Activated CD8-positive, alpha-beta memory T cell treated with anti-CD3 and anti-CD28 coated beads for 1 hour (primary cell): Measurements from ENCODE around the gene KCNAB1.
"Not testable (repeated sequence)": the region's sequence is repeated elsewhere in the genome, so short reads cannot be mapped to it uniquely, and the experiment has no call there.

ENCODE experiments used
- DNase-seq, 2 donors: peaks; one replicate each; pipeline ENCODE4 v3.0.0-alpha.2; 2020; ENCODE audit warnings: low read depth in 1 of 2; ENCODE audit errors: extremely low read depth in 1 of 2

The KCNAB1 gene

GRCh38 chr3:156554842-156555687, 434.7 kb downstream of the KCNAB1 start, which contains the start of gene SSR3:
Gene SSR3, minus strand, starts transcription at chr3:156555117. Its CDS starts 28 bp downstream, at chr3:156555089.
- peak; percentile 92 to 97 for DNase-seq

- DNase-seq, result no peak
Measured at GRCh38 chr3:156558389-156558788, 438.0 kb downstream of the KCNAB1 start.

GRCh38 chr3:156559321-156559720, 438.9 kb downstream of the KCNAB1 start:
- DNase-seq, result no peak

DNA sequence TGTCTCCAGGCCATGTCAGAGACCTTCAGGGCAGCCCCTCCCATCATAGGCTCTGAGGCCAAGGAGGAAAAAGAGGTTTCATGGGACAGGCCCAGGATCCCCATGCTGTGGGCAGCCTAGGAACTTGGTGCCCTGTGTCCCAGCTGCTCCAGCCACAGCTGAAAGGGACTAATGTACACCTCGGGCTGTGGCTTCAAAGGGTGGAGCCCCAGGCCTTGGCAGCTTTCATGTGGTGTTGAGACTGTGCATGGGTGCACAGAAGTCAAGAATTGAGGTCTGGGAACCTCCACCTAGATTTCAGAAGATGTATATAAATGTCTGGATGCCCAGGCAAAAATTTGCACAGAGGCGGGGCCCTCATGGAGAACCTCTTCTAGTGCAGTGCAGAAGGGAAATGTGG, 441.2 kb downstream of the KCNAB1 start:
- no peak for DNase-seq

- not testable (repeated sequence) for DNase-seq
Measured at GRCh38 chr3:156562486-156562885, 442.1 kb downstream of the KCNAB1 start.

DNA sequence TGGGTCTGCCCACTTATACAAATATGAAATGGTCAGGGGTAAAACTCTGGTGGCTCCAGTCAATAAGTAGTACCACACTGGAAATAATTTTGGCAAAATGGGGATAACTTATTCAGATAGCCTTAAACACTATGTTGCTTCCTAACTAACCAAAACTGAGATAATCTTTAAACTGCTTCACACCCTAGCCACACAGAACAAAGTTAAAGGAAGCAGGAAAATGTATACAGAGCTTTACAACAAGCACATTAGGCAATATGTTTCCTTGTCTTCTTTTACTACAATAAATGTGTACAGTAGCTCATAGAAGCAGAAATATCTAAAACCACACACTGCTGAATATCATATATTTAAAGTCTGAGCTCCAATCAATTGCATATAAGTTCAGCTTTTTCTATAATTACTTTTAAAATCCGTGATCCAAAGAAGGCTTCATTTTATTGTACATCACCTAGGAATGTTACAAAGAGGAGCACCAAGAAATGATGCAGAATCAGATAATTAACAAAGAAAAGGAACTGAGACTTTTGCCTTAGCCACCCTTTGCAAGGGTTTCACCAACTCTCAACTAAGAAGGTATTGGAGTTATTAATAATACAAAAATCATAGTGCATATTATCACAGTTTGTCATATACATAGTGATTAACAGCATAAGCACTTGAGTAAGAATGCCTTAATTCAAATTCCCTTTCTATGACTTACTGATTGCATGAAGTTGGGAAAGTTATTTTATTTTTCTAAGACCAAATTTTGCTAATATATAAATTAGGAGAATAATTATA, 443.7 kb downstream of the KCNAB1 start:
- no peak for DNase-seq

DNA sequence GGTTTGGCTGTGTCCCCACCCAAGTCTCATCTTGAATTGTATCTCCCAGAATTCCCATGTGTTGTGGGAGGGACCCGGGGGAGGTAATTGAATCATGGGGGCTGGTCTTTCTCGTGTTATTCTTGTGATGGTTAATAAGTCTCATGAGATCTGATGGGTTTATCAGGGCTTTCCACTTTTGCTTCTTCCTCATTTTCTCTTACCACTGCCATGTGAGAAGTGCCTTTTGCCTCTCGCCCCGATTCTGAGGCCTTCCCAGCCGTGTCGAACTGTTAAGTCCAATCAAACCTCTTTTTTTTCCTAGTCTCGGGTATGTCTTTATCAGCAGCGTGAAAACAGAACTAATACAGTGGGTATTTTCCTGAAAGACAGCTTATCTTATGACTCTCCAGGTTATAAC, 448.6 kb downstream of the KCNAB1 start:
- DNase-seq, result not testable (repeated sequence)

DNA sequence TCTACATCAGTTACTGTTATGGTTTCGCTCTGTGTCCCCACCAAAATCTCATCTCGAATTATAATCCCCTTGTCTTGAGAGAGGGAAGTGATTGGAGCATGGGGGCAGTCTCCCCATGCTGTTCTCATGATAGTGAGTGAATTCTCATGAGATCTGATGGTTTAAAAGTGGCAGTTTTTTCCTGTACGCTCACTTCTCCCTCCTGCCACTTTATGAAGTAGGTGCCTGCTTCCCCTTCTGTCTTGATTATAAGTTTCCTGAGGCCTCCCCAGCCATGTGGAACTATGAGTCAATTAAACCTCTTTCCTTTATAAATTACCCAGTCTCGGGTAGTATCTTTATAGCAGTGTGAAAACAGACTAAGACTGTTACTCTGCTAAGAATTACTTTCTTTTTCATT, 449.5 kb downstream of the KCNAB1 start:
- not testable (repeated sequence) for DNase-seq

DNA sequence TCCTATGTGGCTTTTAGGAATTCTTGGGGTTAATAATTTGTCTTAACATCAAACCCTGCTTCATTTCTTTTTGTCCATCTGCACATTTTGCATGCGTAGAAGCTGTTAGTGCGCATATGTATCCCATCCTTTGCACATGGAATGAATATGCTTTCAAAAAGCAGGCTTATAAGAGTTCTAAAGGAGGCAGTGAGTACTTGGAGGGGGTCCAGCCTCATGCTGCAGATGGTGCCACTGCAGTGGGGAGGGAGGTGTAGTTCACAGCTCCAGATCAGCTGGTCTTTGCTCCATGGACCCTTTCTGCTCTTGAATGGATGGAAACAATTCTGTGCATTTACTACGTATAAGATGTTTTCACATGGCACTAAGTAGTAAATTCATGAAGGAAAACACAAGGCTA, 455.3 kb downstream of the KCNAB1 start:
- DNase-seq, result no peak

GRCh38 chr3:156576051-156576450, 455.7 kb downstream of the KCNAB1 start:
- no peak for DNase-seq

DNA sequence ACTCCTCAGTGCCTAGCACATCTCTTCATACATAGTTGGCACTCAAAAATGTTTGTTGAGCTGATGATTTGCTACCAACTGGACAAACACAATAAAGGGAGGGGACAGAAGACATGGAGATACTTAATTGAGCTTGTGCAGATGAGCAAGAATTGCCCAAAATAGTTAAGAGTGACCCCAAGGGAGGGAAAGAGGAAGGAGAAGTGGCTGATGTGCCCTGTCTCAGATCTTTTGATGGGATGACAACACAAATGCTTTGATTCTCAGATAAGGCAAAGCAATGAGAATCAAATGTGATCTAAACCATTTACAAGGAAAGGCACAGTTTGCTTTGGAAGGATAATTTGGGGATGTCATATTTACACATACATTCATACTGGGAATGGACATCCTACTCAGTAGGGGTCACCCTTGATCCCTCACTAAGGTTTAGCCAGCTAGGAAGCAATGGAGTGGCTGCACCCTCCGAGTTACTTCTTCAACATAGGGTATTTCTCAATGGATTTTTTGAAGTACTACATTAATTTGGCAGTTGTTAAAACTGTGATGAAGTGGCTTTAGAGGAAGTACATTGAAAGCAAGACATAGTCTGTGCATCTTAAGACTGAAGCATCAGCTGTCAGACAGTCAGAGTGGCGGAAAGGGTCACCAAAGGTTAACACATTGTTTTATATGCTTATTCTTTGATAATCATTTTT, 456.4 kb downstream of the KCNAB1 start:
- no peak for DNase-seq

GRCh38 chr3:156577736-156578135, 457.4 kb downstream of the KCNAB1 start:
- DNase-seq, result no peak

- DNase-seq, result no peak
Measured at GRCh38 chr3:156579427-156579851, 459.1 kb downstream of the KCNAB1 start.

DNA sequence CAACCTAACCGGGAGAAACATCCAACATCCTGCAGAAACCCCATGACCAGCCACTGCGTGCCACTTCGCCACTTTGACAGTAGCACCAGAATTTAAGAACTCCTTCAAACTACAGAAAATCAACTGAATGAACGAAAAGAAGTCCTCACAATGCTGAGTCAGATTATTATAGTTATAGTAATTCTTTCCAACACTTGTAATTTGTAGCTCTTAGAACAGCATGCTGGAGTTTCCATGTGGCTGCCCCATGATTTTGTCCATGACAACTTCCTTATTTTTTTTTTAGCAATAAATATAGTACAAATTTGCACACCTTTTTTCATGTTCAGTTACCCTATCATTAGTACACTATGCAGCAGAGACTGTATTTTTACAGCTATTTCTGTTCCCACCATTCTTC, 460.7 kb downstream of the KCNAB1 start:
- DNase-seq, result no peak

DNA sequence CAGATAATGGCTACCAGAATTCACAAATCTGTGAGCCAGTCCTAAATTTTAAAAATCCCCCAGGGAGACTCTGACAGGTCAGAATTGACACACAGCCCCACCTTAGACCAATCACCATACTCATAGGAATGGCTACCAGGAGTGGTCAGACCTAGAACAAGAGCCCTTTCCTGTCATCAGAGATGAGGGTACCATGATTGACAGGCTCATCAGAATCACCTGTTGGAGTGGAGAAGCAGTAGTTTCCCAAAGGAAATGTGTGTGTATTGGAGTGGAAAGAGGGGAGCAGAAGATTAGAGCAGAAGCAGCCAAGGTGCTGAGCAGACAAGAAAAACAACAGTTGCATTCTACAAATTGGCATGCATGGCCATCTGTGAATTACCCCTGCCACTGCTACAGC, 461.6 kb downstream of the KCNAB1 start:
- no peak for DNase-seq

GRCh38 chr3:156582532-156583183, 462.3 kb downstream of the KCNAB1 start:
- DNase-seq, result no peak

GRCh38 chr3:156583469-156583868, 463.1 kb downstream of the KCNAB1 start:
- no peak for DNase-seq

DNA sequence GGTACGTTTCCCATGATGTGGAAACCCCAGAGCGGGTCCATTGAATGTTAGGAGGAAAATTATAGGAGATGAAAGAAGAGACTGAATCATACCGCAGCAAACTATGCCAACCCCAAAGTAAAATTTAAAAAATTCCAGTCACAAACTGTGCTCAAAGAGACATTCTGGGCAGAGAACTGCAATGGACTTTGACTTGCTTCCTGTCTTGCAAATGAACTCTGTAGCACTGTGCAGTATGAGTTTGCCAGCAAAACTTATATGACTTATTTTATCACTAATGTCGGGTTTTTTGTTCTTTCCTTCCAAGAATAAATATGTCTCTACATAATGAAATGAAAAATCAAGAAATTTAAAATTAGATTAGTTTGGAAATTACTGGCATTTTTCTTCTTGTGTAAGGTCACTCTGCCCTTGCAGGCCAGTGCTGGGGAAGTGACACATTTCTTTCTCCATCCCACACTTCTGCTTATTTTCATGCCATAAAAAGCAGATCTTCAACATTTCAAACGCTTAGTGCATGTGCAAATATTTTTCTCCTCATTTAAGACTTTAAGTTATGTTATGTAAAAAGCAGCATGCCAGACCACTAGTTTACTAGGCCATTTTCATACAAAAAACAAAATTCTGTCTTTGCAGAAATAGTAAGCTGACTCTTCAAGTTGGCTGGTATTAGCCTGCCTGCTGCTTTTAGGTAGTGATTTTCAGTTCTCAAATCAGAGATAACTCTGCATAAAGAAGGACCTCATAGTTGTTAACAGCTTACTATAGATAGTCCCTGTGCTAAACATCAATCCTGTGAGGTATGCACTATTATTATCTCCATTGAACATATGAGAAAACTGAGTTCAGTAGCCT, 466.8 kb downstream of the KCNAB1 start:
- no peak for DNase-seq

GRCh38 chr3:156587760-156588069, 467.3 kb downstream of the KCNAB1 start:
- no peak for DNase-seq
